GM21576 (cell line): ENCODE results near the gene ATP6V1C2.

Source experiments
- ATAC-seq: cut with Tn5 transposase; IDR thresholded peaks from one replicate; pipeline ENCODE4 v1.9.1; 2021; ENCODE audit warnings: mild to moderate bottlenecking, moderate library complexity; ENCODE audit not compliant: unreplicated experiment

The ATP6V1C2 gene, protein sequence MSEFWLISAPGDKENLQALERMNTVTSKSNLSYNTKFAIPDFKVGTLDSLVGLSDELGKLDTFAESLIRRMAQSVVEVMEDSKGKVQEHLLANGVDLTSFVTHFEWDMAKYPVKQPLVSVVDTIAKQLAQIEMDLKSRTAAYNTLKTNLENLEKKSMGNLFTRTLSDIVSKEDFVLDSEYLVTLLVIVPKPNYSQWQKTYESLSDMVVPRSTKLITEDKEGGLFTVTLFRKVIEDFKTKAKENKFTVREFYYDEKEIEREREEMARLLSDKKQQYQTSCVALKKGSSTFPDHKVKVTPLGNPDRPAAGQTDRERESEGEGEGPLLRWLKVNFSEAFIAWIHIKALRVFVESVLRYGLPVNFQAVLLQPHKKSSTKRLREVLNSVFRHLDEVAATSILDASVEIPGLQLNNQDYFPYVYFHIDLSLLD

DNA sequence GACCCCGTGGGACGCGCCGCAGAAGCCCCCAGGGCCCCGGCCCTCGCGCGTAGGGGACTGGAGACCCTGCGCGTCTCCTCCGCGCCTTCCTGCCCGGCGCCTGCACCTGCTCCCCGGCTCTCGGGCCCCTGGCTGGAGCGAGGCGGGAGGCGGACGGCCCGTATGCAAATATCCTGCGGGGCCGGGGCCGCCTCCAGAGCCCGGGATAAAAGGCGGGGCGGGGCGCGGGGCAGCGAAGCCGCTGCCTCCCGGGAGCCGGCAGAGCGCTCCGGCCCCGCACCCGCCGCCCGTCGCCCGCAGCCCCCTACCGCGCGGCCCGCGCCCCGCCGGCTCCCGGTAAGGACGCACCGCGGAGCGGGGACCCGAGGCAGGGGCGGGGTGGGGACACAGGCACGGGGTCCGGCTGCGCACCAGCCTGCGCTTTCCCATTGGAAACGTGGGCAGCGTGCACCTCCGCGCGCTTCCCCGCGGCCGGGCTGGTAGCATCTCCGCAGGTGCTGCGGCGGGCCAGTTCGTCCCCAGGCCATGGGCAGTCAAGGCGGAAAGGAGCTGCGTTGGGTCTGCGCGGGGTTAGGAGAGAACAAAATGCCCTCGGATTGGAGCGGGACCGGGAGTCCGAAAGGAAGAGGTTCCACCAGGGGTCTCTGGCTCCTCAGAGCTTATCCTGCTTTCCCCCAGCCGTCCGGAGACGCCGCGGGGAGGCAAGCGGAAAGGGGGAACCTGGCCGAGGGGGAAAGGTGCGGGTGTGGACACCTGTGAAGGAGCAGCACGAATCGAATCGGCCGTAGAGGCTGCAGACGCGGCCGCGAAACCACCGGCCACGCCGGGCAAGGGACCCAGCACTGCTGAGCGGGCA is at the start of gene ATP6V1C2:
Gene ATP6V1C2 (plus strand): TSS at position 235 of the 856 bp plus-strand sequence. CDS start 1,220 bp downstream, outside the sequence.
- ATAC-seq = peak; percentile 70

DNA sequence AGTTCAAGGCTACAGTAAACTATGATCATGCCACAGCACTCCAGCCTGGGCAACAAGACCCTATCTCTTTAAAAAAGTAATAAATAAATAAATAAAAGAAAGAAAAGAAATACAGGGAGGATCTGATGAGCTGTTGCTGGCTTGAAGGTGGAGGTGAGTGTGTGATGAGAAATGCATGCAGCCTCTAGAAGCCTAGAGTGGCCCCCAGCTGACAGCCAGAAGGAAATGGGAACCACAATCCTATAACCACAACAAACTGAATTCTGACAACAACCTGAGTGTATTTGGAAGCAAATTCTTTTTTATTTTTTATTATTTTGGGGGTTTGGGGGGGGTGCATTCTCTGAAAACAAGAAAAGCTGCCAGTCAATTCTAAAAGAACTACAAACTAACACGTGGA is 46.3 kb upstream of the ATP6V1C2 start:
- no peak for ATAC-seq

DNA sequence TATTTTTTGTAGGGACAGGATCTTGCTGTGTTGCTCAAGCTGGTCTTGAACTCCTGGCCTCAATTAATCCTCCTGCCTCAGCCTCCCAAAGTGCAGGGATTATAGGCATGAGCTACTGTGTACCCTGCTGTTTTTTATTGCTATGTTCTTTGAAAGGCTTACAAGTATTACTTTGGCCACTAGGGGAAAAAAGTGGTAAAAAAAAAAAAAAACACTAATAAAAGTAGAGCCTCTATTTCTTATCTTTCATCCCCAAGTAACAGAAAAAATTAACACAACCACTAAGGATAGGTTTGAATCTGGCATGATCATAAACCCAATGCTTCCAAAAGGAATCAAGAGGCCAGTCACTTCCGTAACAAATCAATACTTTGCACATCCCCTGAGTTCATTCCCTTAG is 43.2 kb upstream of the ATP6V1C2 start:
- no peak for ATAC-seq

DNA sequence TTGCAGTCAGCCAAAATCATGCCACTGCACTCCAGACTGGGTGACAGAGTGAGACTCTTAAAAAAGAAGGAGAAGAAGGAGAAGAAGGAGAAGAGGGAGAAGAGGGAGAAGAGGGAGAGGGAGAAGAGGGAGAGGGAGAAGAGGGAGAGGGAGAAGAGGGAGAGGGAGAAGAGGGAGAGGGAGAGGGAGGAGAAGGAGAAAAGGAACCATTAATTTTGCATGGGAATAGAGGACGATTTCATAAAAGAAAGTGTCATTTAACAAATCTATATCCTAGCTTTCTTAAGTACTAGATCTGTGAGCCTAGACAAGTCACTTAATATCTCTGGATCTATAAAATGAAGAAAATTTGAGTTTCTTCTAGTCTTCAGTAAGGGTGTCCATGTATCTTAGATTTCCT is 41.2 kb upstream of the ATP6V1C2 start:
- no peak for ATAC-seq

DNA sequence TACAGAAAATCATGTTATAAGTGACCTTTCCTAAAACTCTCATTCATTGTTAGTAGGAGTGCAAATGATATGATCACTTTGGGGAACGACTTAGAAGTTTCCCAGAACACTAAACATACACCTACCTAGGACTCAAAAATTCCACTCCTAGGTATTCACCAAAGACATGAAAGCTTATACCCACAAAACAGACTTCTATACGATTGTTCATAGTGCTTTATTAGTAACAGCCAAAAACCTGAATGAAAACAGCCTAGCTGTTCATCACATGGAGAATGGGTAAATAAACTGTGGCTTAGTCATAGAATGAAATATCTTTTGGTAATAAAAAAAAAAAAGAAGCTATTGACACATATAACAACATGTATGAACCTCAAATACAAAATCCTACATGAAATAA is 40.5 kb upstream of the ATP6V1C2 start:
- no peak for ATAC-seq

DNA sequence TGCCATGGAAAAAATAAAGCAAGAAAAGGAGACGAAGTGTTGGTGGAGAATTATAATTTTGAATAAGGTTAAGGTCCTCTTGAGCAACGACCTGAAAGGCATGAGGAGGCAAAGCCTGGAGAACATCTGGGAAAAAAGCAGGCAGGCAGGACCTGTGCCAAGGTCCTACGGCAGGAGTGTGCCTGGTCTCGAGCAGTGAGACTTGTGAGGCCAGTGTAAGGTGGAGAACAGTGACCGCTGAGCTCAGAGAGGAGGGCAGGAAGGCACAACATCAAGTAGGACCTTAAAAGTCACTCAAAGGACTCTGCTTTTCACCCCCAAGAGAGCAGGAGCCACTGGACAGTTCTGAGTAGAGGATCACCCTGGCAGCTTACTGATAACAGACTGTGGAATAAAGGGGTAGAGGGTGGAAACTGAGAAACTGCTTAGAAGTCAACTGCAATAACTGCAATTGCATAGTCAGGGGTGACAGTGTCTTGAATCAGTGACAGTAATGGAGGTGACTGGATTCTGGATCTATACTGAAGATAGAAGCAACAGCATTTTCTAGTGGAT is 35.2 kb upstream of the ATP6V1C2 start:
- no peak for ATAC-seq

DNA sequence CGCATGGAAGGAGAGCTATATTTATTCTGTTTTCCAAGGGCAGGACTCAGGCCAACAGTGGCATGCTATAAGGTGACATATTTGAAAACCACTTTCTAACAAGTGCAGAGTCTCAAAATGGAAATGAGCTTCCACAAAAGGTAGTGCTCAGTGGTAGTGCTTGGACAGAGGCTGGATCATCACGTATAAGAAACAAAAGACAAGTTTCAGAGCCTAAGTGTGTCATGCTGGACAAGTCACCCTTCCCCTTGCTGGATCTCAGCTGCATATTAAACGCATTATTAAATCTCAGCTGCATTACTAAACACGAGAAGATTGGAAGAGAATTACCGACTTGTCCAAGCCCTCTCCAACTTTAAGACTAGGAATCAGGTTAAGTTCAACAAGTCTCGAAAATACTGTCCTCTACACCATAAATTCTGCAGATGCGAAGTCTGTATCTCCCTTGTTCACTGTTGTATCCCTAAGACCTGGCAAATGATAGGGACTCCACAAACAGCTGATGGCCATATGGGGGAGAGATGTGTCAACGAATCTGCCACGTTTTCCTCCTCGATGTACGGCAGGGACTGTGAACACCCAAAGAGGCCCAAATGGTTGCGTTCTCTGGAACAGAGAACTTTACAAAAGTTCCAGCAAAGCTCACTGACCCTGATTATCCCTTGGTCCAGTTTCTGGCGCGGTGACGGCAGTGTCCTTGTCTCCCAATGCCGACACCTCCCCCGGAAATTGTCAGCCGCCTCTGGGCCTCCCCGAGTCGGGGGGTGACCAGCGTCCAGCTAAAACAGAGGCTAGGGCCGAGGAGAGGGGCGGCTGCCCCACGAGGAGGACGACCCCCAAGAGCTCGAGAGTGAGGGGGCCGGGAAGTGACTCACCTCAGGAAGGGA is 32.3 kb upstream of the ATP6V1C2 start:
- ATAC-seq = peak; percentile 22

DNA sequence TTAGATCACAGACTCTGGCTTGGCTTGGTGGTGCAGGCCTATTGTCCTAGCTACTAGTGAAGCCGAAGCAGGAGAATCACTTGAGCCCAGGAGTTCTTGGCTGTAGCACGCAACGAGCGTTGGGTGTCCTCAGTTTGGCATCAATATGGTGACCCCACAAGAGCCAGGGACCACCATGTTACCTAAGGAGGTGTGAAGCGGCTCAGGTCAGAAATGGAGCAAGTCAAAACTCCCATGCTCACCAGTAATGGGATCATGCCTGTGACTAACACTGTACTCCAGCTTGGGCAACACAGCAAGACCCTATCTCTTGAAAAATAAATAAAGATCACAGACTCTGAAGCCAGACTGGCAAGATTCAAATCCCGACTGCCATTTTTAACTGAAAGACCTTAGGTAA is 29.9 kb upstream of the ATP6V1C2 start:
- no peak for ATAC-seq

DNA sequence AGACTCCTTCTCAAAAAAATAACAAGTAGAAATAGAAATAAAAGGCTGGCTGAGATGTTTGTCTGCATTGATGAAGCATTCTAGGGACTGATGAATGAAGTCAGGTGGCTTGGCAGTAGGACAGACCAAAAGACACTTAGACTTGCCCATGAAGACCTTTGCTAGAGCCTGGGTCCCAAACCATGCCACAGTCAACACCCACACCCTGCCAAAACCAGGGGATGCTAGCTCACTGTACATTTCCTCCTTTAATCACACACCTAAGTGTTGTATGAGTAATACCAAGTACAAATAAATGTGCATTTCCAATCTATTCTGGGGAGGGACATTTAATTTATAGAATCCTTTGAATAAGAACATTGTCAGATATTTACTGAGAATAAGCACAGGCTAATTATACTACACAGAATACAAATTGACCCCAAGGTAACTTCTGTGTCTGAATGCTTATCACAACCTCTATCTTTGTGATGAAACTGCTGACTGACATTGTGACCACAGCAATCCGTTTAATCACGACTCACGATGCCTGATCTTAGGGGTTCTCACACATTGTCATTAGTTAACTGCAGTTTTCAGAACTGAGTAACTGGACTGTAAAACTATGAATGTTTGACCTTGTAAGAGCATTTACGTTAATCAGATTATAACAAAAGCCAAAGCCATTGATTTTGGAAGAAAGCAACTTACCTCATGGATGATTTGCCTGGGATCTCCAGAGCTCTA is 21.2 kb upstream of the ATP6V1C2 start:
- ATAC-seq = no peak

DNA sequence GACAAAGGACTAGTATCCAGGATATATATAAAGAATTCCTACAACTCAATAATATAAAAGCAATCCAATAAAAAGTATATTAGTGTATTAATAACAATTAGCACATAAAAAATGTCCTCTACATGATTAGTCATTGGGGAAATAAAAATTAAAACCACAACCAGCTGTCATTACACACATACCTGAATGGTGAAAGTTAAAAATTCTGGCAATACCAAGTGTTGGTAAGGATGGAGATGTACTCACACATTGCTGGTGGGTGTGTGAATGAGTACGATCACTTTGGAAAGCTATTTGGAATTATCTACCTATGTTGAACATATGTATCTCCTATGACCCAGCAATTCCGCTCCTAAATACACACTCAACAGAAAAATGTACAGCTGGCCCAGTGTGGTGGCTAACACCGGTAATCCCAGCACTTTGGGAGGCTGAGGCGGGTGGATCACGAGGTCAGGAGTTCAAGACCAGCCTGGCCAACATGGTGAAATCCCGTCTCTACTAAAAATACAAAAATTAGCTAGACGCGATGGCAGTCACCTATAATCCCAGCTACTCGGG is 17.3 kb upstream of the ATP6V1C2 start:
- ATAC-seq = no peak

DNA sequence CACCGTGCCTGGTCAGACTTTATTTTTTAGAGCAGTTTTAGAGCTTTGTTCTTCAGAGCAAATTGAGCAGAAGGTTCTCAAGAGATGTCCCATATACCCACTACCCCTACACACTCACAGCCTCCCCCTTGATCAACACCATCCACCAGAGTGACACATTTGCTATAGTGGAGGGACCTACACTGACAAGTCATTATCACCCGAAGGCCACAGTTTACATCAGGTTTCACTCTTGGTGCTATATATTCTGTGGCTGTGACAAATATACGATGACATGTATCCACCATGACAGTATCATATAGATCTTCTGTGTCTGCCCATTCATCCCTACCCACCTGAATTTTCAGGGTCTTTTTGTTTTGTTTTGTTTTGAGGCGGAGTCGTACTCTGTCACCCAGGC is 15.4 kb upstream of the ATP6V1C2 start:
- ATAC-seq = no peak

DNA sequence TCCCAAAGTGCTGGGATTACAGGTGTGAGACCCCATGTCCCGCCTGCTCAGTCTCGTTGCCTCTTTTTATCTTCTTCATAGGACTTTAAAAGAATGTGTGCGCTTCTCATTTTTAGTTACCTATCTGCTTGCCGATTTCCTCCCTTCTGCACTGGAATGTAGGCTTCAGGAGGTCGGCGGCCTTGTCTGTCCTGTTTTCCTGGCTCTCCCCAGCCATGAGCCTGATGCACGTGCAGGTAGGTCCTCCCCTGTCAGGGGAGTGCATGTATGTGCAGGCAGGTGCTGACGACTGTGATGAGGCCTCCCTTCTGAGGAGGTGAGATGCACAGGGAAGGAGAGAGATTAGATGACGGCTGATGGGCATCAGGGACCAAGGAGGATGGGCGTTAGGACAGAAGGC is 13.6 kb upstream of the ATP6V1C2 start:
- no peak for ATAC-seq

DNA sequence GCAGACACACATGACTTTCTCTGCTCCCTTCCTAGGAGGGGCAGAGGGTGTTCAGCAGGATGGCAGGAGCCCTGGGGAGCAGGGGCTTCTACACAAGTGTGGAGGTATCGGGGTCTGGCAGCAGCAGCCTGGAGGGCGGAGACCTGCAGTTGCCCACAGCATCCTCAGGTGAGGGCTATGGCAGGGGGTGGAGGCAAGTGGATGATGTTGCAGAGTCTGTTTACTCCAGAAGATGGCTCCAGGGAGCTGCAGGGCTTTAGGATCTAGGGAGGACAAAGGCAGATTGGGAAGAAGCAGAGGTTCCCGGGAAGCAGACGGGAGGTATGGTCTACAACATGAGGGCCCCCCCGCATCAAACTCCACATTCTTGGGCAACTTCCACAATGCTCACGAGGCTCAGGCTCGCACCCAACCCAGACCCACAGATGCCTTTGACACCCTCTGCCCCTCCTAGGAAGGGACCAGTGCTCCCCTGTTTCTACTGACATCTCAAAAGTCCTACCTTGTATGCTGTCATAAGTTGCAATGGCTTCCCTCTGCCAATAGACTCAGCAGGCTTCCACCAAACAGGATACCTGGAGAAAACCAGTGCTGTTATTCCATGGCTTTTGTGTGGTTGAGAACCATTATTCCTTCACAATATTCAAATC is 12.0 kb upstream of the ATP6V1C2 start:
- no peak for ATAC-seq

DNA sequence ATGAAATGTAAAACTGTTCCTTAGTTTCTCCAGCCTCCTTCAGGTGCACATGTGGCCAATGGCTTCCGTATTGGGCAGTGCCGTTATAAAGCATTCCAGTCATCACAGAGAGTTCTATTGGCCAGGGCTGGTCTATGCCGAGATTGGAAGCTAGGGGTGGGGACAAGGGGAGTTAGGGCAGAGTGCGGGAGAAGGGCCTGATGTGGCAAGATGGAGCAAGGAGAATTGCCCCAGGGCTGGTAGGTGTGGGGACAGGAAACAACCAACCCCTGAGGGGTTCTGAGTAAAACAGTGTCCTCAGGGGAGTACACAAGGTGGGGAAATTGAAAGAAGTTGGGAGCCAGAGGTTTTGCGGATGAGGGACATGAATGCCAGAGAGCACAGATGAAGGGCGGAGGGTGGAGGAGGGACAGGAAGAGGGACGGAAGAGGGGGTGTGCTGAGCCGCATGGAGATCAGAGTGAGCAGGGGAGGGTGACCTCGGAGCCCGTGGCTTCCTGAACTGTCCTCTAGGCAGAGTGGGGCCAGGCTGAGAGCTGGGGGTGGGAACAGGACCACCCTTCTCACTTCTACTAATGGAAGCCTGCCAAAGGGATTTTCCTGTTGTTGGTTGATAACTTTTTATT is 9.1 kb upstream of the ATP6V1C2 start:
- no peak for ATAC-seq

DNA sequence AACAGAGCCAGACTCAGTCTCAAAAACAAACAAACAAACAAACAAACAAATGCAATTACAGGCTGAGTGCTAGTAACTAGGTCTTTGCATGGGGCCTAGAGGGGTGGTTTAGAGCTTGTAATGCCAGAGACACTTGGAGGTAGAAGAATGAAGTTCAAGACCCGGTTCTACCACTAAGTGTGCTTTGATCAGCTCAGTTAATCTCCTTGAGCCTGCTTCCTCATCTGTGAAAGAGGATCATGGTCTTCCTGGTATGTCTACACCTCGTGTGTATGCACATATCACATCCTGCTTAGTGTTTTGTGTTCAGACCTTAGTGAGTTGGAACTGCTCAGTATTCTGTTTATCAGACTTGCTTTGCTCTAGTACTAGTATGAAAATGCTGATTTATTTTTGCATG is 4.8 kb upstream of the ATP6V1C2 start:
- ATAC-seq = no peak

DNA sequence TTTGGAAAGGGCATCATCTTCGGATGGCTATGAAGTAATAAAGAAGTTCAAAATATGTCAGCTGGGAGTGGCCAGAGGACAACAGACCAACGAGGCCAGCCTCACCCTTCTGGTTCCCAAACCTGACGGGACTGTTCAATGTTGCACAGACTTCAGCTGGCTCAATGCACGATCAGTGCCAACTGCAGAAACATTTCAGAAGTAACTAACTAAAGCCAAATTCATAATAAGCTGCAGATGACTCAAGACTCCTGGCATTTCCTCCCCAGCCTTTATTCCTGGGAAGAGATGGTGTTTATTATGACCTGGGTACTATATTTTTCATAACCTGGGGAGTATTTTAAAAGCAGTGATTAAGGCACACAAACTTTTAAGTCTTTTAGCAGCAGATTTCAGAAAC is 3.8 kb upstream of the ATP6V1C2 start:
- no peak for ATAC-seq

DNA sequence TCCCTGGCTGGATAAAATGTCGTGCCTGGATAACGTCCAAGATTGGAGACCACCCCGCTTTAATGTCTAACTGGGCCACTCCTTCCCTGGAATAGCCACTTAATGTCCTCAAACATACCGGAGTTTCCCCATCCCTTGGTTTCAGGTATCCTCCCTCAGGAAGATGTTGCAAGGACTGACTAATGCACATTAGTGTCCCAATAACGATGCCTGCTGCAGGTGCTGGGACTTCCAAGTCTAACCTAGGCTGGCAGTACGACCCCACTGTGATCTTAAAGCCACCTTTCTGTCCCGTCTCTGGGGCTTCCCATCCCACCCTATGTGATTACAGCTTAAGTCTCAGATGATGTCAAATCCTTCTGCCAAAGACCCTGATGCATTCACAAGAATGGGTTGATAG is 1.1 kb upstream of the ATP6V1C2 start:
- no peak for ATAC-seq

DNA sequence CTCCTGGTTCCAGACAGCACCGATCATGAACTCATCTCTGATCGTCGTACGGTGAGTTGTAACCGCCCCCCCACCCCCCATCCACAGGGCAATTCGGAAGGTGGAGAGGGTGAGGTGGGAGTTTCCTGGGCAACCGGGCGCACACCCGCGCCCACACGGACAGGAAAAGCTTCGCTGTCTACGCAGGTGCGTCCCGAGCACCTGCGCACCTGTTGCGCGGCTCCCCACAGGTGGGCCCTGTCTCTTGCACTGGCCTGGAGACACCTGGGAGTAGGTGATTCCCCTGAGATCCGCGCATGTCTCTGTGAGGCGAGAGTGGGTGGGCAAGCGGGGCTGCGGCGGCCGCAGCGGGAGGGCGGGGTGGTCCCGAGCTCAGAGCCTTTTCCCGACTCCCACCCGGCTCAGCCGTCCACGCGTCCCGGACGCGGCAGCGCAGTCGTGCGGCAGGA is 459 bp upstream of the ATP6V1C2 start:
- no peak for ATAC-seq
